WERI-Rb-1 (cell line): ENCODE results near the gene TSPAN31.
"Not testable (repeated sequence)": the region's sequence is repeated elsewhere in the genome, so short reads cannot be mapped to it uniquely, and the experiment has no call there.

Source experiments
- DNase-seq: peaks from one replicate; pipeline ENCODE4 v3.0.0-alpha.2; 2020
- H3K27ac ChIP-seq: fragments of 250-450 bp; sonication (Bioruptor Pico); 2 replicates; pipeline ENCODE4 v1.5.1; 2020; ENCODE audit warnings: mild to moderate bottlenecking, moderate library complexity
- H3K27me3 ChIP-seq: fragments of 250-450 bp; sonication (Bioruptor Pico); 2 replicates; pipeline ENCODE4 v1.5.1; 2021; ENCODE audit warnings: mild to moderate bottlenecking, low read depth, moderate library complexity; ENCODE audit not compliant: insufficient read depth, severe bottlenecking
- H3K36me3 ChIP-seq: fragments of 250-450 bp; sonication (Bioruptor Pico); 2 replicates; pipeline ENCODE4 v1.5.1; 2020; ENCODE audit warnings: mild to moderate bottlenecking, moderate library complexity
- H3K4me3 ChIP-seq: 2 replicates; pipeline ENCODE4 v1.5.1; 2011; ENCODE audit warnings: low read depth, mild to moderate bottlenecking, control low read depth, low read length
- H3K9me3 ChIP-seq: fragments of 250-450 bp; sonication (Bioruptor Pico); 2 replicates; pipeline ENCODE4 v1.5.1; 2021; ENCODE audit warnings: mild to moderate bottlenecking, moderate library complexity; ENCODE audit not compliant: severe bottlenecking
- CTCF ChIP-seq: IDR thresholded peaks from 2 replicates; pipeline ENCODE4 v1.5.1; 2011; ENCODE audit warnings: low read depth, mild to moderate bottlenecking, control low read depth, inconsistent platforms, low read length

The TSPAN31 gene

GRCh38 chr12:57707250-57707649, 37.6 kb upstream of the TSPAN31 start:
- Histone ChIP-seq H3K36me3 (peaks cover 12% of the 10 kb centered on the region; the same call in 1 of the 2 replicates), H3K27me3 (no peaks in the 10 kb centered on the region), H3K27ac (no peak overlapping the region), H3K4me3 (no peak overlapping the region), H3K9me3 (peaks cover 4% of the 10 kb centered on the region)
- TF ChIP-seq CTCF: no peak
- DNase-seq: no peak

GRCh38 chr12:57708296-57708695, 36.5 kb upstream of the TSPAN31 start:
- no peak overlapping the region for H3K27ac ChIP-seq
- H3K36me3 ChIP-seq: peaks cover 8% of the 10 kb centered on the region; the same call in 1 of the 2 replicates
- no peak for TF ChIP-seq CTCF
- no peak for DNase-seq
- no peaks in the 10 kb centered on the region for H3K27me3 ChIP-seq
- H3K9me3 ChIP-seq: peaks cover 4% of the 10 kb centered on the region
- H3K4me3 ChIP-seq: no peak overlapping the region

- Histone ChIP-seq H3K27ac (no peak overlapping the region), H3K36me3 (peaks cover 12% of the 10 kb centered on the region), H3K9me3 (no peaks in the 10 kb centered on the region), H3K4me3 (no peak overlapping the region), H3K27me3 (no peaks in the 10 kb centered on the region)
- no peak for TF ChIP-seq CTCF
- no peak for DNase-seq
Observed at GRCh38 chr12:57712701-57713100, 32.1 kb upstream of the TSPAN31 start.

- TF ChIP-seq CTCF: no peak
- Histone ChIP-seq H3K27ac (no peak overlapping the region), H3K4me3 (no peak overlapping the region), H3K36me3 (peaks cover 16% of the 10 kb centered on the region), H3K27me3 (no peaks in the 10 kb centered on the region), H3K9me3 (no peaks in the 10 kb centered on the region)
- DNase-seq: no peak
Observed at GRCh38 chr12:57713209-57713608, 31.6 kb upstream of the TSPAN31 start.

GRCh38 chr12:57715036-57715748, 29.6 kb upstream of the TSPAN31 start:
- not testable (repeated sequence) for DNase-seq, H3K27ac ChIP-seq

GRCh38 chr12:57715786-57716185, 29.1 kb upstream of the TSPAN31 start:
- no peak overlapping the region for H3K4me3 ChIP-seq
- no peak for DNase-seq
- no peaks in the 10 kb centered on the region for H3K9me3 ChIP-seq
- H3K27me3 ChIP-seq: no peaks in the 10 kb centered on the region
- TF ChIP-seq CTCF: no peak
- peaks cover 37% of the 10 kb centered on the region for H3K36me3 ChIP-seq
- H3K27ac ChIP-seq: no peak overlapping the region

More at GRCh38 chr12:57715036-57715748, 29.6 kb upstream of the TSPAN31 start:
- H3K27me3 ChIP-seq, H3K9me3 ChIP-seq, H3K4me3 ChIP-seq: not testable (repeated sequence)
- H3K36me3 ChIP-seq: peaks cover 33% of the 10 kb centered on the region
